ENCODE data around the gene CSF3.

CSF3 gene, protein sequence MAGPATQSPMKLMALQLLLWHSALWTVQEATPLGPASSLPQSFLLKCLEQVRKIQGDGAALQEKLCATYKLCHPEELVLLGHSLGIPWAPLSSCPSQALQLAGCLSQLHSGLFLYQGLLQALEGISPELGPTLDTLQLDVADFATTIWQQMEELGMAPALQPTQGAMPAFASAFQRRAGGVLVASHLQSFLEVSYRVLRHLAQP

GRCh38 chr17:40015005-40015997, at the start of gene CSF3:
Gene CSF3, plus strand, starts transcription at chr17:40015440. Its CDS starts 35 bp downstream, at chr17:40015475.
- DNase-seq (ENCODE audit: extremely low read depth, low read depth): no peak
- TF ChIP-seq, protein P1, sequence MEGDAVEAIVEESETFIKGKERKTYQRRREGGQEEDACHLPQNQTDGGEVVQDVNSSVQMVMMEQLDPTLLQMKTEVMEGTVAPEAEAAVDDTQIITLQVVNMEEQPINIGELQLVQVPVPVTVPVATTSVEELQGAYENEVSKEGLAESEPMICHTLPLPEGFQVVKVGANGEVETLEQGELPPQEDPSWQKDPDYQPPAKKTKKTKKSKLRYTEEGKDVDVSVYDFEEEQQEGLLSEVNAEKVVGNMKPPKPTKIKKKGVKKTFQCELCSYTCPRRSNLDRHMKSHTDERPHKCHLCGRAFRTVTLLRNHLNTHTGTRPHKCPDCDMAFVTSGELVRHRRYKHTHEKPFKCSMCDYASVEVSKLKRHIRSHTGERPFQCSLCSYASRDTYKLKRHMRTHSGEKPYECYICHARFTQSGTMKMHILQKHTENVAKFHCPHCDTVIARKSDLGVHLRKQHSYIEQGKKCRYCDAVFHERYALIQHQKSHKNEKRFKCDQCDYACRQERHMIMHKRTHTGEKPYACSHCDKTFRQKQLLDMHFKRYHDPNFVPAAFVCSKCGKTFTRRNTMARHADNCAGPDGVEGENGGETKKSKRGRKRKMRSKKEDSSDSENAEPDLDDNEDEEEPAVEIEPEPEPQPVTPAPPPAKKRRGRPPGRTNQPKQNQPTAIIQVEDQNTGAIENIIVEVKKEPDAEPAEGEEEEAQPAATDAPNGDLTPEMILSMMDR (IDR thresholded peaks at IDR 0.05; ENCODE audit: low read depth, low read length): no peak

GRCh38 chr17:39966771-39967170, 48.5 kb upstream of the CSF3 start:
- TF ChIP-seq, protein P1 (IDR thresholded peaks at IDR 0.05; ENCODE audit: low read depth, low read length): no peak
- DNase-seq (ENCODE audit: extremely low read depth, low read depth): no peak

DNA sequence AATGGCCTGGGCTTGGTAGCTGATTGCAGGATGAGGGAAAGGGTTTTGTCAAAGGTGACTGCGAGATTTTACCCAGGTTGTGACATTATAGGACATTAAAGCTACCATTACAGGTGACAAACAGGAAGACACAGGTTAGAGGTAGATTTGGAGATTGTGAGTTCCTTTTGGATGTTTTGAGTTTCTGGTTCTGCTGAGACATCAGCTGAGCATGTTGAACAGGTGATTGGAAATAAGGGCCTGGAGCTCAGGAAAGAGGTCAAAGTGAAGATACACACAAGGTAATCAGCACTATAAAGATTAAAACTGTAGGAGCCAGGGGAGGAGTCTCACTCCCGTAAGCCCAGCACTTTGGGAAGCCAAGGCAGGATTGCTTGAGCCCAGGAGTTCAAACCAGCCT, 46.5 kb upstream of the CSF3 start:
- no peak for DNase-seq (ENCODE audit: extremely low read depth, low read depth)
- TF ChIP-seq, protein P1 (IDR thresholded peaks at IDR 0.05; ENCODE audit: low read depth, low read length): no peak

- TF ChIP-seq, protein P1 (IDR thresholded peaks at IDR 0.05; ENCODE audit: low read depth, low read length): no peak
- no peak for DNase-seq (ENCODE audit: extremely low read depth, low read depth)
Observed at GRCh38 chr17:39969375-39969774, 45.9 kb upstream of the CSF3 start.

GRCh38 chr17:39970157-39970692, 45.0 kb upstream of the CSF3 start:
- DNase-seq (ENCODE audit: extremely low read depth, low read depth): no peak
- TF ChIP-seq, protein P1 (IDR thresholded peaks at IDR 0.05; ENCODE audit: low read depth, low read length): no peak

- TF ChIP-seq, protein P1 (IDR thresholded peaks at IDR 0.05; ENCODE audit: low read depth, low read length): no peak
- no peak for DNase-seq (ENCODE audit: extremely low read depth, low read depth)
Observed at GRCh38 chr17:39971076-39971603, 44.1 kb upstream of the CSF3 start.

Measured in AG09319 (cell line).